Epidermal melanocyte (primary cell): Measurements from ENCODE around the gene MAP3K13.
"Not testable (repeated sequence)": the region's sequence is repeated elsewhere in the genome, so short reads cannot be mapped to it uniquely, and the experiment has no call there.

Source experiments
- DNase-seq: peaks from one replicate; pipeline ENCODE4 v3.0.0; 2011; ENCODE audit warnings: low spot score; ENCODE audit not compliant: insufficient read length

MAP3K13 gene

GRCh38 chr3:185397676-185398075 lies 34.7 kb downstream of the MAP3K13 start:
- DNase-seq, result no peak

GRCh38 chr3:185399737-185400667 lies 37.1 kb downstream of the MAP3K13 start:
- no peak for DNase-seq

- no peak for DNase-seq
Observed at GRCh38 chr3:185400866-185401265, 37.9 kb downstream of the MAP3K13 start.

GRCh38 chr3:185401319-185401955 lies 38.5 kb downstream of the MAP3K13 start:
- no peak for DNase-seq

- no peak for DNase-seq
Observed at GRCh38 chr3:185402561-185402960, 39.6 kb downstream of the MAP3K13 start.

GRCh38 chr3:185403002-185403401 lies 40.1 kb downstream of the MAP3K13 start:
- DNase-seq, result no peak

GRCh38 chr3:185405243-185405642 lies 42.3 kb downstream of the MAP3K13 start:
- DNase-seq, result no peak

- DNase-seq, result no peak
Observed at GRCh38 chr3:185405664-185406063, 42.7 kb downstream of the MAP3K13 start.

- no peak for DNase-seq
Observed at GRCh38 chr3:185406121-185406620, 43.2 kb downstream of the MAP3K13 start.

GRCh38 chr3:185409957-185410356 lies 47.0 kb downstream of the MAP3K13 start:
- no peak for DNase-seq

- DNase-seq, result no peak
Observed at GRCh38 chr3:185411133-185411532, 48.2 kb downstream of the MAP3K13 start.

- no peak for DNase-seq
Observed at GRCh38 chr3:185416513-185416912, 53.6 kb downstream of the MAP3K13 start.

- DNase-seq, result not testable (repeated sequence)
Observed at GRCh38 chr3:185418561-185418977, 55.6 kb downstream of the MAP3K13 start.

GRCh38 chr3:185420762-185421161 lies 57.8 kb downstream of the MAP3K13 start:
- DNase-seq, result no peak

- no peak for DNase-seq
Observed at GRCh38 chr3:185421577-185422232, 58.8 kb downstream of the MAP3K13 start.

- no peak for DNase-seq
Observed at GRCh38 chr3:185422677-185423076, 59.7 kb downstream of the MAP3K13 start.

GRCh38 chr3:185423178-185423577 lies 60.2 kb downstream of the MAP3K13 start:
- DNase-seq, result no peak

GRCh38 chr3:185424435-185424834 lies 61.5 kb downstream of the MAP3K13 start:
- no peak for DNase-seq

- no peak for DNase-seq
Observed at GRCh38 chr3:185430375-185430774, 67.4 kb downstream of the MAP3K13 start.

GRCh38 chr3:185439745-185440466 lies 77.0 kb downstream of the MAP3K13 start:
- no peak for DNase-seq

GRCh38 chr3:185442031-185442430 lies 79.1 kb downstream of the MAP3K13 start:
- DNase-seq, result no peak
